CD14-positive monocyte (primary cell): Measurements from ENCODE around the gene PSAPL1. TPM values are rescaled to one million over a fixed set of nuclear protein-coding genes. Genes with fewer than 3 reads are reported as not detected.

ENCODE experiments used
- DNase-seq, 3 donors: peaks; one replicate each; pipeline ENCODE4 v3.0.0-alpha.2; 2011 to 2022
- H2AFZ ChIP-seq: 2 replicates; pipeline ENCODE4 v1.6.0; 2012; ENCODE audit warnings: mild to moderate bottlenecking, low read depth, low read length, inconsistent platforms; ENCODE audit not compliant: insufficient read depth, poor library complexity, severe bottlenecking
- H3K27ac ChIP-seq, 2 donors: 1 replicate in 1 of 2; 2 replicates in 1 of 2; pipeline ENCODE4 v1.5.1; 2012 to 2013; ENCODE audit warnings: low read length in 2 of 2, control low read depth in 1 of 2, inconsistent platforms in 1 of 2, low read depth in 1 of 2, mild to moderate bottlenecking in 1 of 2
- H3K27me3 ChIP-seq, 2 donors: one replicate each; pipeline versions ENCODE4 v1.6.0 to v1.6.1; 2011 to 2013; ENCODE audit warnings: low read length in 2 of 2; ENCODE audit not compliant: control insufficient read depth in 2 of 2, insufficient read depth in 2 of 2
- H3K36me3 ChIP-seq, 2 donors: replicated peaks in 1 of 2; 1 replicate in 1 of 2; 2 replicates in 1 of 2; pipeline versions ENCODE4 v1.5.1 to v1.6.1; 2012 to 2013; ENCODE audit warnings: low read length in 2 of 2, control low read depth in 1 of 2, inconsistent platforms in 1 of 2, mild to moderate bottlenecking in 1 of 2; ENCODE audit not compliant: insufficient read depth in 2 of 2, control insufficient read depth in 1 of 2
- H3K4me1 ChIP-seq, 2 donors: 1 replicate in 1 of 2; 2 replicates in 1 of 2; pipeline versions ENCODE4 v1.5.1 to v1.6.1; 2012 to 2013; ENCODE audit warnings: low read length in 2 of 2, control low read depth in 1 of 2, inconsistent platforms in 1 of 2, mild to moderate bottlenecking in 1 of 2, moderate library complexity in 1 of 2; ENCODE audit not compliant: insufficient read depth in 2 of 2, control insufficient read depth in 1 of 2
- H3K4me2 ChIP-seq: replicated peaks from 2 replicates; pipeline ENCODE3; 2012; ENCODE audit warnings: low read length, moderate library complexity, mild to moderate bottlenecking; ENCODE audit not compliant: poor library complexity, severe bottlenecking; ENCODE audit errors: extremely low read depth
- H3K4me3 ChIP-seq, 3 experiments: fragments of 200-600 bp in 1 of 3; sonication (generic) in 1 of 3; replicated peaks in 1 of 3; 1 replicate in 2 of 3; 2 replicates in 1 of 3; pipeline ENCODE4 v1.5.1; 2011 to 2013; ENCODE audit warnings: low read length in 3 of 3, mild to moderate bottlenecking in 3 of 3, control low read depth in 2 of 3, low read depth in 2 of 3, inconsistent platforms in 1 of 3, moderate library complexity in 1 of 3
- H3K79me2 ChIP-seq: 2 replicates; pipeline ENCODE4 v1.6.0; 2012; ENCODE audit warnings: mild to moderate bottlenecking, control low read depth, inconsistent platforms, low read length, moderate library complexity; ENCODE audit not compliant: insufficient read depth
- H3K9ac ChIP-seq: 2 replicates; pipeline ENCODE4 v1.6.0; 2017; ENCODE audit warnings: low read length, mild to moderate bottlenecking; ENCODE audit not compliant: insufficient read depth, poor library complexity, severe bottlenecking
- H3K9me3 ChIP-seq, 2 donors: replicated peaks in 1 of 2; 1 replicate in 1 of 2; 2 replicates in 1 of 2; pipeline versions ENCODE4 v1.5.1 to v1.6.1; 2012 to 2013; ENCODE audit warnings: low read length in 2 of 2, control low read depth in 1 of 2; ENCODE audit not compliant: control insufficient read depth in 1 of 2, insufficient read depth in 1 of 2
- H4K20me1 ChIP-seq: 2 replicates; pipeline ENCODE4 v1.6.0; 2012; ENCODE audit warnings: mild to moderate bottlenecking, low read length, control low read depth, moderate library complexity; ENCODE audit not compliant: insufficient read depth
- H3K27ac Mint-ChIP-seq, 7 donors: one replicate each; pipeline ENCODE4 v1.8.0; 2020; ENCODE audit warnings: mild to moderate bottlenecking in 7 of 7, mixed read lengths in 7 of 7, moderate library complexity in 6 of 7, inconsistent platforms in 2 of 7
- H3K27me3 Mint-ChIP-seq, 3 donors: one replicate each; pipeline ENCODE4 v1.8.0; 2021 to 2022; ENCODE audit warnings: low read depth in 3 of 3, mild to moderate bottlenecking in 3 of 3, mixed read lengths in 3 of 3, moderate library complexity in 3 of 3, inconsistent platforms in 1 of 3
- H3K36me3 Mint-ChIP-seq, 2 donors: one replicate each; pipeline ENCODE4 v1.8.0; 2020; ENCODE audit warnings: mixed read lengths in 2 of 2, inconsistent platforms in 1 of 2, mild to moderate bottlenecking in 1 of 2
- H3K4me1 Mint-ChIP-seq: one replicate; pipeline ENCODE4 v1.8.0; 2020; ENCODE audit warnings: mild to moderate bottlenecking, mixed read lengths
- H3K4me3 Mint-ChIP-seq, 2 donors: one replicate each; pipeline ENCODE4 v1.8.0; 2020; ENCODE audit warnings: mild to moderate bottlenecking in 2 of 2, mixed read lengths in 2 of 2, moderate library complexity in 1 of 2
- H3K9me3 Mint-ChIP-seq, 7 donors: one replicate each; pipeline ENCODE4 v1.8.0; 2020 to 2022; ENCODE audit warnings: mixed read lengths in 7 of 7, mild to moderate bottlenecking in 6 of 7, moderate library complexity in 6 of 7, inconsistent platforms in 2 of 7
- CTCF ChIP-seq: fragments of 200-600 bp; IDR thresholded peaks from one replicate; pipeline ENCODE4 v1.8.0; 2022; ENCODE audit warnings: antibody characterized with exemption, mild to moderate bottlenecking
- WGBS: methylation state at CpG from one replicate; pipeline ENCODE4 v1.1.5; 2013; ENCODE audit warnings: missing lambda C conversion rate; ENCODE audit not compliant: insufficient coverage; 5-methylcytosine and 5-hydroxymethylcytosine counted together
- intact Hi-C, 2 donors: fragments of 100-400 bp; cut with micrococcal nuclease; formaldehyde crosslinking; loops; one replicate each; pipeline versions ENCODE4 v1.15.0 to v1.15.1; 2023
- polyA plus RNA-seq, 3 donors: library from polyadenylated mRNA; depleted of rRNA in 1 of 3; unstranded in 2 of 3; stranded (reverse) in 1 of 3; fragments of 300-500 nt in 2 of 3; fragments of >200 nt in 1 of 3; fragmentation: Illumina TruSeq in 2 of 3; gene quantifications; 1 replicate in 2 of 3; 2 replicates in 1 of 3; pipeline ENCODE4 v1.2.3, GENCODE V29; 2012 to 2021

The PSAPL1 gene
- polyA plus RNA-seq, 3 donors = not detected

- H3K9me3 ChIP-seq = peaks cover 5 to 7% of the 10 kb centered on the region in 2 donors
- H4K20me1 ChIP-seq = no peaks in the 10 kb centered on the region
- no peak for DNase-seq
- no peak overlapping the region for H3K4me3 ChIP-seq
- H3K27me3 ChIP-seq = no peaks in the 10 kb centered on the region
- H2AFZ ChIP-seq = no peak overlapping the region
- H3K36me3 Mint-ChIP-seq = no peaks in the 10 kb centered on the region
- H3K9ac ChIP-seq = no peak overlapping the region
- H3K36me3 ChIP-seq = no peaks in the 10 kb centered on the region
- intact Hi-C loops = no loop called here
- no peaks in the 10 kb centered on the region for H3K4me1 ChIP-seq
- H3K9me3 Mint-ChIP-seq = peaks cover 0 to 9% (median 2%) of the 10 kb centered on the region in 7 donors
- no peaks in the 10 kb centered on the region for H3K79me2 ChIP-seq
- no peak overlapping the region for H3K4me3 Mint-ChIP-seq
- H3K4me1 Mint-ChIP-seq = no peaks in the 10 kb centered on the region
- H3K27ac ChIP-seq = no peak overlapping the region
- H3K27me3 Mint-ChIP-seq = peaks cover 0 to 5% (median 5%) of the 10 kb centered on the region in 3 donors
- no peak for TF ChIP-seq CTCF
- no peak overlapping the region for H3K4me2 ChIP-seq
- 64% methylated on average over 8 of the region's 12 CpGs for WGBS
- H3K27ac Mint-ChIP-seq = peak overlapping the region in 1 of 7 donors; percentile 35
Measured at GRCh38 chr4:7384929-7385890, 49.5 kb downstream of the PSAPL1 start.

DNA sequence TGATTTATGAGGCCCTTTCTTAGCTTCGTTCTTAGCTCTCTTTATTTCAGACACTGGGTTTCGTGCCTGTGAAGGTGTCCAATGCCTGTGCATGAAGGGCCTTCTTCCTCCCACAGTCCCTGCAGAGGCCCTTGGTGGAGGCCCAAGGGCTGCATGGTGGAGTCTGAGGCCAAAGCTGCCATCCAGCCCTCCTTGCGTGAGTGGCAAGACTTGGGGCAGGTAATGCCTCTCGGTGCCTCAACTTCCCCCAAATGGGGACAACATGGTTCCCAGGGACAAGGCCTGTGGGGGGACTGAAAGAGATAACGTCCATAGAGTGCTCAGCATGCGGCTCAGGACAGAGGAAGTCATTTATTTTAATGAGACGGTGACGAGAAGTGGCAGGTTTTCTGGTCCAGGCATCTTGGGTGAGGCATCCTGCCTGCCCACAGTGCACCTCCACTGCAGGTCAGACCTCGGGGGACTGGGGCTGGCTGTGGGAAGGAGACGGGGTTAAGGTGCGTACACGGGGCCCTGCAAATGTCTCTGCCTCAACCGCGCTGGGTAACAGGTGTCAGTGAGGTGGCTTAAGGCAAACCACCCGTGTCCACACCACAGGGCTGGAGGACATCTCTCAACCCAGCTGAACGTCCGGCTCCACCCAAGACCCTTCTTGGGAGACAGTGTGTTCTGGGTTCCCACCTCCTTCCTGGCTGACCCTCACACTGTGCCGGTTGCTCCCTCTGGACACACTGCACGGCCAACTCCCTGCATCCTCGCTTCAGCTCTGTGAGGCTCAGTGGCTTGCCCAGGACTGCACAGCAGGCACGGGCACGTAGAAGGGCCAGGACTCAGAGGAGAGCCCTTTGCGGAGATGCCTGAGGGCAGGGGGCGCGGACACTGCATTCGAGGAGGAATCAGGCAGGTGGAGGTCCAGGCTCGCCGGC, 50.5 kb downstream of the PSAPL1 start:
- H4K20me1 ChIP-seq = no peaks in the 10 kb centered on the region
- H3K27me3 ChIP-seq = no peaks in the 10 kb centered on the region
- 82% methylated on average over 27 of the region's 28 CpGs for WGBS
- no peaks in the 10 kb centered on the region for H3K36me3 ChIP-seq
- H3K4me1 ChIP-seq = no peaks in the 10 kb centered on the region
- no peak for TF ChIP-seq CTCF
- no peak overlapping the region for H2AFZ ChIP-seq
- H3K27ac Mint-ChIP-seq = no peak overlapping the region
- no peaks in the 10 kb centered on the region for H3K4me1 Mint-ChIP-seq
- peaks cover 0 to 9% (median 2%) of the 10 kb centered on the region in 7 donors for H3K9me3 Mint-ChIP-seq
- no peaks in the 10 kb centered on the region for H3K36me3 Mint-ChIP-seq
- H3K4me2 ChIP-seq = no peak overlapping the region
- H3K27ac ChIP-seq = no peak overlapping the region
- peaks cover 5 to 7% of the 10 kb centered on the region in 2 donors for H3K9me3 ChIP-seq
- H3K4me3 Mint-ChIP-seq = no peak overlapping the region
- intact Hi-C loops = no loop called here
- no peak overlapping the region for H3K4me3 ChIP-seq
- H3K79me2 ChIP-seq = no peaks in the 10 kb centered on the region
- no peak overlapping the region for H3K9ac ChIP-seq
- no peak for DNase-seq
- peaks cover 0 to 5% (median 3%) of the 10 kb centered on the region in 3 donors for H3K27me3 Mint-ChIP-seq
